GM21381 (cell line): ENCODE measurements around the gene NUMA1.
A peak's percentile ranks its signal among the peaks of the same experiment; 100 is the strongest.

Source experiments
- ATAC-seq: cut with Tn5 transposase; IDR thresholded peaks from one replicate; pipeline ENCODE4 v1.9.1; 2021; ENCODE audit warnings: mild to moderate bottlenecking, moderate library complexity; ENCODE audit not compliant: unreplicated experiment

The NUMA1 gene

GRCh38 chr11:72001834-72002591, 78.3 kb downstream of the NUMA1 start:
- ATAC-seq, result no peak

GRCh38 chr11:72001285-72001684, 79.1 kb downstream of the NUMA1 start:
- ATAC-seq, result no peak

- no peak for ATAC-seq
Measured at GRCh38 chr11:72000202-72000867, 80.0 kb downstream of the NUMA1 start.

GRCh38 chr11:71999798-72000197, 80.5 kb downstream of the NUMA1 start:
- ATAC-seq, result no peak

GRCh38 chr11:71999362-71999761, 81.0 kb downstream of the NUMA1 start:
- ATAC-seq, result no peak

GRCh38 chr11:71998649-71999310, 81.6 kb downstream of the NUMA1 start, which contains the start of gene IL18BP:
Gene IL18BP, plus strand, starts transcription at chr11:71998909. Its CDS starts 1,076 bp downstream, at chr11:71999985.
- ATAC-seq, result peak; percentile 48

- ATAC-seq, result no peak
Measured at GRCh38 chr11:71998061-71998460, 82.3 kb downstream of the NUMA1 start.

- ATAC-seq, result no peak
Measured at GRCh38 chr11:71997594-71997993, 82.7 kb downstream of the NUMA1 start.

GRCh38 chr11:71996946-71997345, 83.4 kb downstream of the NUMA1 start:
- no peak for ATAC-seq

GRCh38 chr11:71996517-71996916, 83.8 kb downstream of the NUMA1 start:
- no peak for ATAC-seq

GRCh38 chr11:71995726-71996291, 84.5 kb downstream of the NUMA1 start:
- no peak for ATAC-seq

- ATAC-seq, result no peak
Measured at GRCh38 chr11:71994786-71995185, 85.6 kb downstream of the NUMA1 start.

- no peak for ATAC-seq
Measured at GRCh38 chr11:71992136-71992730, 88.1 kb downstream of the NUMA1 start.

- ATAC-seq, result peak; percentile 69
Measured at GRCh38 chr11:71991494-71991893, 88.8 kb downstream of the NUMA1 start.

- no peak for ATAC-seq
Measured at GRCh38 chr11:71990701-71991100, 89.6 kb downstream of the NUMA1 start.

GRCh38 chr11:71988050-71988449, 92.3 kb downstream of the NUMA1 start:
- no peak for ATAC-seq

- ATAC-seq, result no peak
Measured at GRCh38 chr11:71987521-71987920, 92.8 kb downstream of the NUMA1 start.

GRCh38 chr11:71986131-71986530, 94.2 kb downstream of the NUMA1 start:
- ATAC-seq, result no peak

GRCh38 chr11:71979602-71980001, 100.7 kb downstream of the NUMA1 start:
- no peak for ATAC-seq

GRCh38 chr11:71979094-71979493, 101.2 kb downstream of the NUMA1 start:
- no peak for ATAC-seq
